ENCODE results near the gene VAPA. TPM values are rescaled to one million over a fixed set of nuclear protein-coding genes. Genes with fewer than 3 reads are reported as not detected.

VAPA gene
- polyA plus RNA-seq, 1 of the 3 experiments (the other 2 are of a cell fraction): 109 TPM

DNA sequence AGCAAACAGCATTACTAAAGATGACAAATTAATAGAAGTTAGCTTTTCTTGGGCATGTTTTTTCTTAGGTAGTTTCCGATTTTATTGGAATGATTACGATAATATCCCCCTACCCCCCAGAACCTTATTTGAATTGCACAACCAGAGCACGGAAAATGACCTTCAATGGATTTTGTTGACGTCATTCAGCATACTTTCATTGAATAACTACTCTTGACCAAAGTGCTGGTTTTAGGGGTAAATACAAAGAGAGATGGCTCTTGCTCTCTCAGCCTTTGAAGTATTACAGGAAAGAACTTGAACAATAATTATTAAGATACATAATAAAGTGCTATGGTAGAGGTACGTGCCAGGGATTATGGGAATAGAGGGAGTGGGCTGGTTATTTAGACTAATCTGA is 36.0 kb downstream of the VAPA start (continued):
- TF ChIP-seq, protein P1, sequence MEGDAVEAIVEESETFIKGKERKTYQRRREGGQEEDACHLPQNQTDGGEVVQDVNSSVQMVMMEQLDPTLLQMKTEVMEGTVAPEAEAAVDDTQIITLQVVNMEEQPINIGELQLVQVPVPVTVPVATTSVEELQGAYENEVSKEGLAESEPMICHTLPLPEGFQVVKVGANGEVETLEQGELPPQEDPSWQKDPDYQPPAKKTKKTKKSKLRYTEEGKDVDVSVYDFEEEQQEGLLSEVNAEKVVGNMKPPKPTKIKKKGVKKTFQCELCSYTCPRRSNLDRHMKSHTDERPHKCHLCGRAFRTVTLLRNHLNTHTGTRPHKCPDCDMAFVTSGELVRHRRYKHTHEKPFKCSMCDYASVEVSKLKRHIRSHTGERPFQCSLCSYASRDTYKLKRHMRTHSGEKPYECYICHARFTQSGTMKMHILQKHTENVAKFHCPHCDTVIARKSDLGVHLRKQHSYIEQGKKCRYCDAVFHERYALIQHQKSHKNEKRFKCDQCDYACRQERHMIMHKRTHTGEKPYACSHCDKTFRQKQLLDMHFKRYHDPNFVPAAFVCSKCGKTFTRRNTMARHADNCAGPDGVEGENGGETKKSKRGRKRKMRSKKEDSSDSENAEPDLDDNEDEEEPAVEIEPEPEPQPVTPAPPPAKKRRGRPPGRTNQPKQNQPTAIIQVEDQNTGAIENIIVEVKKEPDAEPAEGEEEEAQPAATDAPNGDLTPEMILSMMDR (IDR thresholded peaks at IDR 0.05): no peak
- TF ChIP-seq TEAD4 (IDR thresholded peaks at IDR 0.05; ENCODE audit: borderline replicate concordance, insufficient read depth): no peak

DNA sequence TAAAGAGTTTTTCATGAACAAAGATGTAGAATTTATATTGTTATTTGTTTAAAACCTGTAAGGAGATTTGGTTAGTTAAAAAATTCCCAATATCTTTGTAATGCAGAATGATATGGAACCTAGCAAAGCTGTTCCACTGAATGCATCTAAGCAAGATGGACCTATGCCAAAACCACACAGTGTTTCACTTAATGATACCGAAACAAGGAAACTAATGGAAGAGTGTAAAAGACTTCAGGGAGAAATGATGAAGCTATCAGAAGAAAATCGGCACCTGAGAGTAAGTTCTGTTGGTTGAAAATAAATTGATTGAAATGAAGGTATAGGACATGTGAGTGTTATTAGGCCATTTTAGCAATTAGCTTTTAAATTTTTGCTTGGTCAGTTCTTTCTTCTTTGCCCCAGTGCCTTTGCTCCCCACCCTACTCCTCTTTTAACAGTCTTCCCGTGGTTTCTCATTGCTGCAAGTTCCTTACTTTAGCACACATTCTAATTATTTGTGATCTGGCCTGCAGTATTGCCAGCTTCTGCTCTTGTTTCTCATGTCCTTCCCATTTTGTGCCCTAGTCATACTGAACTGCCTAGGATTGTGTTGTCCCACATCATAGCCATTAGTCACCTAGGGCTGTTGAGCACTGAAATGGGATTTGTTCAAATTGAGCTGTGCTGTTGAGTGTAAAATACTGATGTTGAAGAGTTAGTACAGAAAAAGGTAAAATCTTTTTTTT is 36.6 kb downstream of the VAPA start:
- Histone ChIP-seq H3K4me2 (no peak overlapping the region), H2AFZ (ENCODE audit: low read depth) (no peak overlapping the region), H3K9ac (no peak overlapping the region), H3K27ac (ENCODE audit: low read depth in 2 of 2, low read length in 1 of 2) (no peak overlapping the region; a peak in 1 of 4 replicates), H3K4me3 (ENCODE audit: low read depth in 2 of 2, low read length in 1 of 2) (no peak overlapping the region), H3K36me3 (replicated peaks in 1 of 2; ENCODE audit: control insufficient read depth in 1 of 2, insufficient read depth in 2 of 2, low read length in 1 of 2) (peaks cover 70 to 84% of the 10 kb centered on the region in 2 experiments), H3K9me3 (no peaks in the 10 kb centered on the region), H3K27me3 (ENCODE audit: insufficient read depth) (no peaks in the 10 kb centered on the region), H3K9me2 (no peaks in the 10 kb centered on the region), H3F3A (replicated peaks; ENCODE audit: insufficient read depth) (peaks cover 20% of the 10 kb centered on the region), H3K4me1 (ENCODE audit: control insufficient read depth in 1 of 2, insufficient read depth in 2 of 2, low read depth in 1 of 2, low read length in 1 of 2) (peaks cover 0 to 11% of the 10 kb centered on the region in 2 experiments; a peak in 2 of 4 replicates), H3K79me2 (ENCODE audit: insufficient read depth) (peaks cover 65% of the 10 kb centered on the region), H4K20me1 (ENCODE audit: insufficient read depth) (peaks cover 18% of the 10 kb centered on the region)
- TF ChIP-seq, protein P2, sequence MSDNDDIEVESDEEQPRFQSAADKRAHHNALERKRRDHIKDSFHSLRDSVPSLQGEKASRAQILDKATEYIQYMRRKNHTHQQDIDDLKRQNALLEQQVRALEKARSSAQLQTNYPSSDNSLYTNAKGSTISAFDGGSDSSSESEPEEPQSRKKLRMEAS (IDR thresholded peaks at IDR 0.05; ENCODE audit: low read depth): no peak
- TF ChIP-seq FOXM1 (IDR thresholded peaks at IDR 0.05; ENCODE audit: low read depth) (no peak), RAD21 (IDR thresholded peaks at IDR 0.05; ENCODE audit: low read length) (no peak), TEAD4 (IDR thresholded peaks at IDR 0.05; ENCODE audit: borderline replicate concordance, insufficient read depth) (no peak), GATA2 (CRISPR knock-in tag; IDR thresholded peaks at IDR 0.05) (no peak), POLR2AphosphoS5 (IDR thresholded peaks at IDR 0.05; ENCODE audit: low read depth, low read length) (no peak), MXI1 (IDR thresholded peaks at IDR 0.05; ENCODE audit: low read depth, low read length) (no peak), SMC3 (IDR thresholded peaks at IDR 0.05; ENCODE audit: low read depth, low read length) (no peak), EP300 (IDR thresholded peaks at IDR 0.05; ENCODE audit: borderline replicate concordance in 1 of 2, low read depth in 1 of 2, low read length in 1 of 2) (no peak), TCF12 (IDR thresholded peaks at IDR 0.05) (no peak), MEF2A (IDR thresholded peaks at IDR 0.05; ENCODE audit: borderline replicate concordance, low read depth) (no peak)
- TF ChIP-seq, protein P1 (IDR thresholded peaks at IDR 0.05): no peak
- TF ChIP-seq, protein P3, sequence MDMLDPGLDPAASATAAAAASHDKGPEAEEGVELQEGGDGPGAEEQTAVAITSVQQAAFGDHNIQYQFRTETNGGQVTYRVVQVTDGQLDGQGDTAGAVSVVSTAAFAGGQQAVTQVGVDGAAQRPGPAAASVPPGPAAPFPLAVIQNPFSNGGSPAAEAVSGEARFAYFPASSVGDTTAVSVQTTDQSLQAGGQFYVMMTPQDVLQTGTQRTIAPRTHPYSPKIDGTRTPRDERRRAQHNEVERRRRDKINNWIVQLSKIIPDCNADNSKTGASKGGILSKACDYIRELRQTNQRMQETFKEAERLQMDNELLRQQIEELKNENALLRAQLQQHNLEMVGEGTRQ (IDR thresholded peaks at IDR 0.05; ENCODE audit: borderline replicate concordance, low read depth, low read length): no peak
- POLR2A ChIA-PET: no interaction called here
- WGBS (ENCODE audit: low lambda C conversion rate): 97% methylated on average over 3 of the region's 3 CpGs
- CTCF ChIA-PET: interaction anchor here (0.6 to 4.0 kb wide), 20 partner anchors 7 to 572 kb away, joined by 3 to 19 read pairs (median 4); no protein-coding TSS in a partner anchor
- no peak for DNase-seq

Data from SK-N-SH (cell line).